SK-N-SH treated with all-trans-retinoic acid at 6 μM for 48 hours (cell line): ENCODE measurements around the gene NID1.

Source experiments
- ATAC-seq: fragments of 200-7000 bp; cut with Tn5 transposase; 3 replicates; pipeline ENCODE4 v1.9.1; 2020; ENCODE audit warnings: mild to moderate bottlenecking, moderate library complexity
- ARNTL ChIP-seq: fragments of 450-650 bp; formaldehyde crosslinking; IDR thresholded peaks from 2 replicates; pipeline ENCODE4 v1.5.0; 2020; ENCODE audit warnings: low read depth, mild to moderate bottlenecking, moderate library complexity, borderline replicate concordance
- BACH2 ChIP-seq: fragments of 250-450 bp; sonication (Bioruptor Pico); IDR thresholded peaks from 2 replicates; pipeline ENCODE4 v1.9.0; 2021; ENCODE audit warnings: mild to moderate bottlenecking, borderline replicate concordance
- ESRRG ChIP-seq: fragments of 250-450 bp; sonication (Bioruptor Pico); IDR thresholded peaks from 2 replicates; pipeline ENCODE4 v1.6.1; 2021; ENCODE audit warnings: mild to moderate bottlenecking
- ISL1 ChIP-seq: fragments of 250-450 bp; sonication (Bioruptor Pico); IDR thresholded peaks from 2 replicates; pipeline ENCODE4 v2.1.2; 2022; ENCODE audit warnings: mild to moderate bottlenecking, moderate library complexity
- OSR1 ChIP-seq: fragments of 250-450 bp; sonication (Bioruptor Pico); IDR thresholded peaks from 2 replicates; pipeline ENCODE4 v1.8.0; 2022; ENCODE audit warnings: moderate library complexity, mild to moderate bottlenecking, inconsistent platforms
- SNAI2 ChIP-seq: fragments of 250-450 bp; sonication (Bioruptor Pico); IDR thresholded peaks from 2 replicates; pipeline ENCODE4 v1.5.0; 2020; ENCODE audit warnings: mild to moderate bottlenecking, moderate library complexity
- TCF4 ChIP-seq: fragments of 250-450 bp; sonication (Bioruptor Pico); IDR thresholded peaks from 2 replicates; pipeline ENCODE4 v1.8.0; 2021; ENCODE audit warnings: mild to moderate bottlenecking, moderate library complexity, borderline replicate concordance
- TOX ChIP-seq: fragments of 250-450 bp; sonication (Bioruptor Pico); IDR thresholded peaks from 2 replicates; pipeline ENCODE4 v1.8.0; 2021; ENCODE audit warnings: mild to moderate bottlenecking, moderate library complexity, borderline replicate concordance
- ZC3H10 ChIP-seq: fragments of 250-450 bp; sonication (Bioruptor Pico); IDR thresholded peaks from 2 replicates; pipeline ENCODE4 v1.5.1; 2021; ENCODE audit warnings: mild to moderate bottlenecking, moderate library complexity
- ZFP30 ChIP-seq: fragments of 450-650 bp; formaldehyde crosslinking; IDR thresholded peaks from 2 replicates; pipeline ENCODE4 v1.5.0; 2022; ENCODE audit warnings: mild to moderate bottlenecking, moderate library complexity
- ZNF565 ChIP-seq: fragments of 450-650 bp; formaldehyde crosslinking; conservative IDR thresholded peaks from 2 replicates; pipeline ENCODE4 v1.5.0; 2020; ENCODE audit warnings: low read depth, mild to moderate bottlenecking, moderate library complexity
- ZNF70 ChIP-seq: fragments of 450-650 bp; formaldehyde crosslinking; IDR thresholded peaks from 2 replicates; pipeline ENCODE4 v1.5.0; 2020; ENCODE audit warnings: mild to moderate bottlenecking, moderate library complexity
- ZNF8 ChIP-seq: fragments of 450-650 bp; formaldehyde crosslinking; IDR thresholded peaks from 2 replicates; pipeline ENCODE4 v1.5.0; 2020; ENCODE audit warnings: mild to moderate bottlenecking, moderate library complexity
- TF ChIP-seq, protein P1 (sequence below): fragments of 250-450 bp; sonication (Bioruptor Pico); IDR thresholded peaks from 2 replicates; pipeline ENCODE4 v1.5.1; 2020; ENCODE audit warnings: low read depth, mild to moderate bottlenecking, moderate library complexity
- TF ChIP-seq, protein P2 (sequence below): fragments of 250-450 bp; sonication (Bioruptor Pico); IDR thresholded peaks from 2 replicates; pipeline ENCODE4 v1.5.0; 2020; ENCODE audit warnings: mild to moderate bottlenecking, moderate library complexity
- TF ChIP-seq, protein P3 (sequence below): fragments of 250-450 bp; sonication (Bioruptor Pico); IDR thresholded peaks from 2 replicates; pipeline ENCODE4 v1.5.1; 2021; ENCODE audit warnings: mild to moderate bottlenecking, moderate library complexity
- TF ChIP-seq, protein P4 (sequence below): fragments of 250-450 bp; sonication (Bioruptor Pico); IDR thresholded peaks from 2 replicates; pipeline ENCODE4 v1.8.0; 2020; ENCODE audit warnings: mild to moderate bottlenecking, moderate library complexity, borderline replicate concordance

Gene NID1

DNA sequence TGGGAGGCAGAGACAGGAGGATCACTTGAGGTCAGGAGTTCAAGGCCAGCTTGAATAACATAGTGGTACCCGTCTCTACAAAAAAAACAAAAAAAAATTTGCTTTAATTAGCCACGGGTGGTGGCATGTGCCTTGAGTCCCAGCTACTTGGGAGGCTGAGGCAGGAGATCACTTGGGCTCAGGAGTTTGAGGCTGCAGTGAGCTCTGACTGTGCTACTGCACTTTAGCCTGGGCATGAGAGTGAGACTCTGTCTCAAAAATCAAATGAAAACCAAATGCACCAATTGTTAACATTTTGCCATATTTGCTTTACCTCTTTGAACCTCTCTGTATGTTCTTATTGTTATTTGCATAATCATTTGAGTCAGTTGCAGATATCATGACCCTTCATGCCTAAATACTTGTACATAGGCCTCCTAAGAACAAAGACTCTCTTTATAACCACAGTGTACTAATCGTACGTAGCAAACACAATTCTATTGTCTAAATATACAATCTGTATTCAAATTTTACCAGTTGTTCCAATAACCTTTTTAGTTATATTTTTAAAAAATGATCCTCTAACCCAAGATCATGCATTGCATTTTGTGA is 8.5 kb upstream of the NID1 start:
- no peak for ATAC-seq
- TF ChIP-seq ZNF565 = no peak
- TF ChIP-seq, protein P1, sequence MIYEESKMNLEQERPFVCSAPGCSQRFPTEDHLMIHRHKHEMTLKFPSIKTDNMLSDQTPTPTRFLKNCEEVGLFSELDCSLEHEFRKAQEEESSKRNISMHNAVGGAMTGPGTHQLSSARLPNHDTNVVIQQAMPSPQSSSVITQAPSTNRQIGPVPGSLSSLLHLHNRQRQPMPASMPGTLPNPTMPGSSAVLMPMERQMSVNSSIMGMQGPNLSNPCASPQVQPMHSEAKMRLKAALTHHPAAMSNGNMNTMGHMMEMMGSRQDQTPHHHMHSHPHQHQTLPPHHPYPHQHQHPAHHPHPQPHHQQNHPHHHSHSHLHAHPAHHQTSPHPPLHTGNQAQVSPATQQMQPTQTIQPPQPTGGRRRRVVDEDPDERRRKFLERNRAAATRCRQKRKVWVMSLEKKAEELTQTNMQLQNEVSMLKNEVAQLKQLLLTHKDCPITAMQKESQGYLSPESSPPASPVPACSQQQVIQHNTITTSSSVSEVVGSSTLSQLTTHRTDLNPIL (CRISPR knock-in tag) = no peak

DNA sequence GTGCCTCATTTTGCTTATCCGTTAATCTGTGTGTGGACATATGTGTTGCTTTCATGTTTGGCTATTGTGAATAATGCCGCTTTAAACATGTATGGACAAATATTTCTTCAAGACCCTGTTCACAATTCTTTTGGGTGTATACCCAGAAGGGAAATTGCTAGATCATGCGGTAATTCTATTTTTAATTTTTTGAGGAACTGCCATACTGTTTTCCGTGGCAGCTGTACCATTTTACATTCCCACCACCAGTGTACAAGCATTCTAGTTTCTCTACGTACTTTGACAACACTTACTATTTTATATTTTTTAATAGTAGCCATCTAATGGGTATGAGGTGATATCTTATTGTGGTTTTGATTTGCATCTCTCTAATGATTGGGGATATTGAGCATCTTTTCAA is 7.1 kb upstream of the NID1 start:
- TF ChIP-seq, protein P2, sequence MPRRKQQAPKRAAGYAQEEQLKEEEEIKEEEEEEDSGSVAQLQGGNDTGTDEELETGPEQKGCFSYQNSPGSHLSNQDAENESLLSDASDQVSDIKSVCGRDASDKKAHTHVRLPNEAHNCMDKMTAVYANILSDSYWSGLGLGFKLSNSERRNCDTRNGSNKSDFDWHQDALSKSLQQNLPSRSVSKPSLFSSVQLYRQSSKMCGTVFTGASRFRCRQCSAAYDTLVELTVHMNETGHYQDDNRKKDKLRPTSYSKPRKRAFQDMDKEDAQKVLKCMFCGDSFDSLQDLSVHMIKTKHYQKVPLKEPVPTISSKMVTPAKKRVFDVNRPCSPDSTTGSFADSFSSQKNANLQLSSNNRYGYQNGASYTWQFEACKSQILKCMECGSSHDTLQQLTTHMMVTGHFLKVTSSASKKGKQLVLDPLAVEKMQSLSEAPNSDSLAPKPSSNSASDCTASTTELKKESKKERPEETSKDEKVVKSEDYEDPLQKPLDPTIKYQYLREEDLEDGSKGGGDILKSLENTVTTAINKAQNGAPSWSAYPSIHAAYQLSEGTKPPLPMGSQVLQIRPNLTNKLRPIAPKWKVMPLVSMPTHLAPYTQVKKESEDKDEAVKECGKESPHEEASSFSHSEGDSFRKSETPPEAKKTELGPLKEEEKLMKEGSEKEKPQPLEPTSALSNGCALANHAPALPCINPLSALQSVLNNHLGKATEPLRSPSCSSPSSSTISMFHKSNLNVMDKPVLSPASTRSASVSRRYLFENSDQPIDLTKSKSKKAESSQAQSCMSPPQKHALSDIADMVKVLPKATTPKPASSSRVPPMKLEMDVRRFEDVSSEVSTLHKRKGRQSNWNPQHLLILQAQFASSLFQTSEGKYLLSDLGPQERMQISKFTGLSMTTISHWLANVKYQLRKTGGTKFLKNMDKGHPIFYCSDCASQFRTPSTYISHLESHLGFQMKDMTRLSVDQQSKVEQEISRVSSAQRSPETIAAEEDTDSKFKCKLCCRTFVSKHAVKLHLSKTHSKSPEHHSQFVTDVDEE (CRISPR knock-in tag) = no peak
- no peak for TF ChIP-seq OSR1 (CRISPR knock-in tag)
- no peak for TF ChIP-seq TOX (CRISPR knock-in tag)
- TF ChIP-seq ZFP30 (CRISPR knock-in tag) = no peak
- no peak for TF ChIP-seq ESRRG (CRISPR knock-in tag)
- TF ChIP-seq, protein P3, sequence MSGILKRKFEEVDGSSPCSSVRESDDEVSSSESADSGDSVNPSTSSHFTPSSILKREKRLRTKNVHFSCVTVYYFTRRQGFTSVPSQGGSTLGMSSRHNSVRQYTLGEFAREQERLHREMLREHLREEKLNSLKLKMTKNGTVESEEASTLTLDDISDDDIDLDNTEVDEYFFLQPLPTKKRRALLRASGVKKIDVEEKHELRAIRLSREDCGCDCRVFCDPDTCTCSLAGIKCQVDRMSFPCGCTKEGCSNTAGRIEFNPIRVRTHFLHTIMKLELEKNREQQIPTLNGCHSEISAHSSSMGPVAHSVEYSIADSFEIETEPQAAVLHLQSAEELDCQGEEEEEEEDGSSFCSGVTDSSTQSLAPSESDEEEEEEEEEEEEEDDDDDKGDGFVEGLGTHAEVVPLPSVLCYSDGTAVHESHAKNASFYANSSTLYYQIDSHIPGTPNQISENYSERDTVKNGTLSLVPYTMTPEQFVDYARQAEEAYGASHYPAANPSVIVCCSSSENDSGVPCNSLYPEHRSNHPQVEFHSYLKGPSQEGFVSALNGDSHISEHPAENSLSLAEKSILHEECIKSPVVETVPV (CRISPR knock-in tag) = no peak
- TF ChIP-seq SNAI2 = no peak
- TF ChIP-seq ZC3H10 (CRISPR knock-in tag) = no peak
- no peak for ATAC-seq

DNA sequence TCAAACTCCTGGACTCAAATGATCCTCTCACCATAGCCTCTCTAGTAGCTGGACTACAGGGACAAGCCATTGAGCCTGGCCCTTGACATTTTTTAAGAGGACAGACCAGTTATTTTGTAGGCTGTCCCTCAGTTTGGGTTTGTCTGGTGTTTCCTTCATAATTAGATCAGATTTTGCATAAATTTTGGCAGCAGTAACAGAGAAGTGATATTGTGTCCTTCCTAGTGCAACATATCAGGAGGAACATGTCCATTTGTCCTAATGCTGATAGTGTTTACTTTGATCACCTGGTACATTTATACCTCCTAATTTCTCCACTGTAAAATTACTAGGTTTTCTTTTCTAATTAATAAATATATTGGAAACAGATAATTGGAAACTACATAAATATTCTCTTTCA is 5.9 kb upstream of the NID1 start:
- no peak for ATAC-seq
- TF ChIP-seq ISL1 (CRISPR knock-in tag) (no peak), TCF4 (CRISPR knock-in tag) (no peak), ZNF565 (no peak), ESRRG (CRISPR knock-in tag) (no peak), ARNTL (CRISPR knock-in tag) (no peak), BACH2 (CRISPR knock-in tag) (no peak), ZNF8 (no peak), ZNF70 (no peak), ZC3H10 (CRISPR knock-in tag) (no peak), ZFP30 (CRISPR knock-in tag) (no peak), SNAI2 (no peak)
- TF ChIP-seq, protein P2 (CRISPR knock-in tag) = no peak
- TF ChIP-seq, protein P4, sequence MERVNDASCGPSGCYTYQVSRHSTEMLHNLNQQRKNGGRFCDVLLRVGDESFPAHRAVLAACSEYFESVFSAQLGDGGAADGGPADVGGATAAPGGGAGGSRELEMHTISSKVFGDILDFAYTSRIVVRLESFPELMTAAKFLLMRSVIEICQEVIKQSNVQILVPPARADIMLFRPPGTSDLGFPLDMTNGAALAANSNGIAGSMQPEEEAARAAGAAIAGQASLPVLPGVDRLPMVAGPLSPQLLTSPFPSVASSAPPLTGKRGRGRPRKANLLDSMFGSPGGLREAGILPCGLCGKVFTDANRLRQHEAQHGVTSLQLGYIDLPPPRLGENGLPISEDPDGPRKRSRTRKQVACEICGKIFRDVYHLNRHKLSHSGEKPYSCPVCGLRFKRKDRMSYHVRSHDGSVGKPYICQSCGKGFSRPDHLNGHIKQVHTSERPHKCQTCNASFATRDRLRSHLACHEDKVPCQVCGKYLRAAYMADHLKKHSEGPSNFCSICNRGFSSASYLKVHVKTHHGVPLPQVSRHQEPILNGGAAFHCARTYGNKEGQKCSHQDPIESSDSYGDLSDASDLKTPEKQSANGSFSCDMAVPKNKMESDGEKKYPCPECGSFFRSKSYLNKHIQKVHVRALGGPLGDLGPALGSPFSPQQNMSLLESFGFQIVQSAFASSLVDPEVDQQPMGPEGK (CRISPR knock-in tag) = no peak
- TF ChIP-seq, protein P3 (CRISPR knock-in tag) = no peak
